22Rv1 (cell line): ENCODE results near the gene HNRNPA3.
"Not testable (repeated sequence)": the region's sequence is repeated elsewhere in the genome, so short reads cannot be mapped to it uniquely, and the experiment has no call there.

ENCODE experiments used
- H3K27ac ChIP-seq: fragments of 450-650 bp; 2 replicates; pipeline ENCODE4 v1.5.1; 2017
- ZFX ChIP-seq: fragments of 450-650 bp; IDR thresholded peaks from 2 replicates; pipeline ENCODE4 v1.6.1; 2017; ENCODE audit warnings: antibody characterized with exemption, borderline replicate concordance
- TF ChIP-seq, protein P1 (sequence below): fragments of 450-650 bp; IDR thresholded peaks from 2 replicates; pipeline ENCODE4 v1.5.1; 2017; ENCODE audit warnings: mild to moderate bottlenecking

HNRNPA3 gene

DNA sequence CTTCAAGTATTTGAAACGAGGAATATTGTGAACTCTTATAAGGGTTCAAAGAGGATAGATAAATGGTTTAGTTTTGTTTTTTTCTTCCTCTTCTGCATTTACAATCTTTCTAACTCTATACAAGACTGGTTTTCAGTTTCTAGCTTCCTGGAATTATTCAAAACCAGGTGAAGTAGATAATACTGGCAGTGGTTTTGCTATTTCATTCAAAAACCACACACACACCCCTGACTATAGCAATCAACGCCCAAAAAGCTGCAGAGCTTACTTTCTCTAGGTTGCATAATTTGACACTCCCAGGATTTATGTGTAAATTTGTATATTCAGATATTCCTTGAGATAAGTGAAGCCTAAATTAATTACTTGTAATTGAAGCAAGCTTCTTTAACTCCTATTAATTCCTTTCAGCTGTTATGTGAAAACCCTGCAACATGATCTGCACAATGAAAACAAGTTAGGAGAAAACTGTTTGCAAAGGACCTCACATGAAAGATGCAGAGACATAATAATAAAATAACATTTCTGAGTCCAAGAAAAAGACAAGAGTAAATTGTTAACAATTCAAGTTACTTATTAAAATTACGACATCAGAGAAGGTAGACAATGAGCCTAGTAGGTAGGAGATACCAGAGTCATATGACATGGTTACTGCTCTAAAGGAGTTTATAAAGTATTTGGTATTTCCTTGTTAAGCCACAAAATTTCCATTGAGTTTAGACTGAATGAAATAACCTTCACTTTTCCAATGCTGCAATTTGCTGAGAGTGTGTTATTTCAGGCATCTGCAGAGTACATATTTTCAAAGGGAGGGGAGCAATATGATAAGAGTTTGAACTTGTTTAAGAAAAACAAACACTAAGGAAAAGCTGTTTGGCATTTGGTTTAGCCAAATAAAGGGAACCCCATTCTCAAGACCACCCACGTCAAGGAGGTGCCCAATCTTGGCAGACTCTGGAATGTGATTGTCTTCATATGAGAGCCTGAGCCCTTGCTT is 53.5 kb downstream of the HNRNPA3 start:
- peak overlapping the region; percentile 90 for H3K27ac ChIP-seq
- TF ChIP-seq, protein P1, sequence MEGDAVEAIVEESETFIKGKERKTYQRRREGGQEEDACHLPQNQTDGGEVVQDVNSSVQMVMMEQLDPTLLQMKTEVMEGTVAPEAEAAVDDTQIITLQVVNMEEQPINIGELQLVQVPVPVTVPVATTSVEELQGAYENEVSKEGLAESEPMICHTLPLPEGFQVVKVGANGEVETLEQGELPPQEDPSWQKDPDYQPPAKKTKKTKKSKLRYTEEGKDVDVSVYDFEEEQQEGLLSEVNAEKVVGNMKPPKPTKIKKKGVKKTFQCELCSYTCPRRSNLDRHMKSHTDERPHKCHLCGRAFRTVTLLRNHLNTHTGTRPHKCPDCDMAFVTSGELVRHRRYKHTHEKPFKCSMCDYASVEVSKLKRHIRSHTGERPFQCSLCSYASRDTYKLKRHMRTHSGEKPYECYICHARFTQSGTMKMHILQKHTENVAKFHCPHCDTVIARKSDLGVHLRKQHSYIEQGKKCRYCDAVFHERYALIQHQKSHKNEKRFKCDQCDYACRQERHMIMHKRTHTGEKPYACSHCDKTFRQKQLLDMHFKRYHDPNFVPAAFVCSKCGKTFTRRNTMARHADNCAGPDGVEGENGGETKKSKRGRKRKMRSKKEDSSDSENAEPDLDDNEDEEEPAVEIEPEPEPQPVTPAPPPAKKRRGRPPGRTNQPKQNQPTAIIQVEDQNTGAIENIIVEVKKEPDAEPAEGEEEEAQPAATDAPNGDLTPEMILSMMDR, result no peak
- no peak for TF ChIP-seq ZFX

DNA sequence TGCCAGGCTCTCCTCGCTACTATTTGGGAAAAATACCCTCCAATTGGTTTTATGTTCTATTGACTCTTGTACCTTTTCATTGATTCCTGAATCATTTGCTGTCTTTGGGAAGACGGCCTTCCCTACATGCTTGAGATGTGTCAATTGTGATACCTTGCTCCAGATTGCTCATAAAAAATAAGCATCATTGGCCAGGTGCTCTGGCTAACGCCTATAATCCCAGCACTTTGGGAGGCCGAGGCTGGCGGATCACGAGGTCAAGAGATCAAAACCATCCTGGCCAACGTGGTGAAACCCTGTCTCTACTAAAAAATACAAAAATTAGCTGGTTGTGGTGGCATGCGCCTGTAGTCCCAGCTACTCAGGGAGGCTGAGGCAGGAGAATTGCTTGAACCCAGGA is 54.4 kb downstream of the HNRNPA3 start:
- not testable (repeated sequence) for H3K27ac ChIP-seq

DNA sequence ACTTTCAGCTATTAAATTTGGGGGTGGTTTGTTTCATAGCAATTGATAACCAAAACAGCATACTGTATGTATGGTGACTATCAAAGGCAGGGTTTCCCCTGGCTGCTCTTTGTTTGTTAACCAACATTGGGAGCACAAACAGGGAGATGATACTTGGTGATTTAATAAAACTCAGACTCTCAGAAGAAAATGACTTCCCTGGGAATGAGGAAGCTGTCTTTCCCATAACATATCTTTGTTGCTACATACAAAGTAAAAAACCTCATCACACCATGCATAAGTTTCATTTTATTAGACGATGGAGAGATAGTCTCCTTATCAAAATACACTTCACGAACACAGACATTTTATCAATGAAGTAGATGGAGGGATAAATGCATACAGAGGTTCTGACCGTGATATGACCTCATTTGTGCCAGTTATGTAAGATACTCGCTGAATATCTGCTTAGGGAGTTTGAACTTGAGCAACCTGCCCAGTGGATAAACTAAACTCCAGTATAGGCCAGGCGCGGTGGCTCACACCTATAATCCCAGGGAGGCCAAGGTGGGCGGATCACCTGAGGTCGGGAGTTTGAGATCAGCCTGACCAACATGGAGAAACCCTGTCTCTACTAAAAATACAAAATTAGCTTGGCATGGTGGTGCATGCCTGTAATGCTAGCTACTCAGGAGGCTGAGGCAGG is 55.7 kb downstream of the HNRNPA3 start:
- TF ChIP-seq, protein P1, result no peak
- no peak for TF ChIP-seq ZFX
- H3K27ac ChIP-seq, result no peak overlapping the region

DNA sequence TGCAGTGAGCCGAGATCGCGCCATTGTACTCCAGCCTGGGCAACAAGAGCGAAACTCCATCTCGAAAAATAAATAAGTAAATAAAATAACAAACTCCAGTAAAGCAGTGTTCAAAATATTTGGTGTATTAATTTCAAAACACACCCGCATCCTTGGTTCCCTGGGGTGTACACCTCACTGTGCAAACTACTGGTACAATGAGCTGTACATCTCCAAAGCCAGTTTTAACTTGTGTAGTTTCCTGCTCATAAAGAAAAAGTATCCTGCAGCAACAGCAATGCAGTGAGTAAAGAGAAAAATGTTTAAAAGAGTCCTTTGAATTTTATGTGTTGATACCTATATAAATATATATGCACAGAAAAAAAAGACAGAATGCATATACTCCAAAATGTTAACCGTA is 56.3 kb downstream of the HNRNPA3 start:
- no peak for TF ChIP-seq ZFX
- TF ChIP-seq, protein P1, result no peak
- no peak overlapping the region for H3K27ac ChIP-seq

DNA sequence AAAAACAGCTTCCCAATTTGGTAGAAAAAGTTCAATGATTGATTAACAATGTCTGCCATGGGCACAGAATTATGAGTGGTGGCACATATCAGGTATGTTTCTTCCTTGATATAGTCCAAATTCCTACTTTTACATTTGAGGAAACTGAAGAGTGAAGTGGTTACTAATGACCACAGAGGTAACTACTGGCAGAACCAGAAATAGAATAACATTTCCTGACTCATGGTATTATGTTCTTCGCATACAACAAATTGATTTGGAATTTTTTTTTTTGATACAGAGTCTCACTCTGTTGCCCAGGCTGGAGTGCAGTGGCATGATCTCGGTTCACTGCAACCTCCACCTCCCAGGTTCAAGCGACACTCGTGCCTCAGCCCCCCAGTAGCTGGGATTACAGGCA is 57.9 kb downstream of the HNRNPA3 start:
- no peak for TF ChIP-seq ZFX
- TF ChIP-seq, protein P1, result no peak
- H3K27ac ChIP-seq, result no peak overlapping the region

DNA sequence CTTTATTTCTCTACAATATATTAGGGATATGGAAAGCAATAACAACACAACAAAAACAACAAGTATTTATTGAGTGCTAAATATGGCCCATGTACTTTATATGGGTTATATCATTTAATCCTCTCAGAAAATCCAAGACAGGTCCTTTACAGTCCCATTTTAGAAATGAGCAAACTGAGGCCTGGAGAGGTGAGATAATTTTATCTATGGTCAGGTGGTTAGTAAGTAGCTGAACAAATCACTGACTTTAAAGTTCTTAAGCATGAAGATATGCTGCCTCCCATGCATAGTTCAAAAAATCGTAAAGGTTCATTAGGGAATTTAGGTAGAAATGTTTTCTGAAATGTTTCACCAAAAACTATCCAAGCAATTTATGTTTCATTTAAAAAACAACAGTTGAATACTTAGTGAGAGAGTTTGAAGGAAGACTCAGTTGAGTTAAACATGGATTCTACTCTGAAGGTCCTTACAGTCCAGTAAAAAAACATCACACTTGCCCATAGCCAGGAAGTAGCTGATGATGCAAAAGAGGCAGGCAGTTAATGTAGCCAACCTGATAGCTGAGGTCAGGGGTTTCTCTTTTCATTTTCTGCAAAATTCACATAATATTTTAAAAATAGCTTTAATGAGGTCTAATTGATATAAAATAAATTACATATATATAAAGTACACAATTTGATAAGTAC is 59.5 kb downstream of the HNRNPA3 start:
- no peak overlapping the region for H3K27ac ChIP-seq
- TF ChIP-seq, protein P1, result no peak

DNA sequence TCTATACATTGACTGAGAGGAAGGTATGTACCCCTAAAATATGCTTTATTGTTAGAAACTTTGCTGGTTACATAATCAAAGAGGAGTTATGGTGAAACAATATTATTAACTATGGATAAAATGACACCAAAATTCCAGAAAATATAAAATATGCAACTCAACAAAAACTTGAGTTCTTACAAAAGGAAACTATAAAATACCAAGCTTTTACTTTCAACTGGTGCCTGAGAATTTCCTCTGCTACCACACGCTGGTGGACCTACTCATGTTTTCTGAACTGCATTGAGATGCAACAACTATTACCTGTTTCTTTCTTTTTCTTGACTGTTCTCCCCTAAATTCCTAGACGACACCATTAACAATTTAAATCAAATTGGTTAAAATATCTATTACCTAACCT is 60.2 kb downstream of the HNRNPA3 start:
- no peak overlapping the region for H3K27ac ChIP-seq
- no peak for TF ChIP-seq ZFX
- TF ChIP-seq, protein P1, result no peak
